Heart right ventricle (tissue), 16 donors: ENCODE measurements around the gene MTFMT. TPM values are rescaled to one million over a fixed set of nuclear protein-coding genes. Genes with fewer than 3 reads are reported as not detected.
A peak's percentile ranks its signal among the peaks of the same experiment; 100 is the strongest.

ENCODE experiments used
- ATAC-seq, 8 donors: fragments of 200-7000 bp; cut with Tn5 transposase; one replicate each; pipeline ENCODE4 v1.9.1; 2020; ENCODE audit warnings: mild to moderate bottlenecking in 8 of 8, moderate library complexity in 8 of 8, moderate number of reproducible peaks in 1 of 8
- DNase-seq, 2 donors: peaks; one replicate each; pipeline ENCODE4 v3.0.0-alpha.2; 2020
- H3K27ac ChIP-seq, 10 donors: fragments of 200-600 bp; sonication (generic) in 2 of 10; one replicate each; pipeline versions ENCODE4 v1.5.0 to v1.8.0; 2020 to 2022; ENCODE audit warnings: mild to moderate bottlenecking in 3 of 10
- H3K27me3 ChIP-seq, 7 donors: fragments of 200-600 bp; one replicate each; pipeline ENCODE4 v1.8.0; 2021 to 2022; ENCODE audit warnings: mild to moderate bottlenecking in 2 of 7
- H3K36me3 ChIP-seq, 9 donors: fragments of 200-600 bp; sonication (generic) in 1 of 9; one replicate each; pipeline versions ENCODE4 v1.5.0 to v1.8.0; 2020 to 2022; ENCODE audit warnings: mild to moderate bottlenecking in 2 of 9
- H3K4me1 ChIP-seq, 9 donors: fragments of 200-600 bp; sonication (generic) in 1 of 9; one replicate each; pipeline versions ENCODE4 v1.5.0 to v1.8.0; 2020 to 2022; ENCODE audit warnings: mild to moderate bottlenecking in 4 of 9
- H3K4me3 ChIP-seq, 10 donors: fragments of 200-600 bp; sonication (generic) in 2 of 10; one replicate each; pipeline versions ENCODE4 v1.5.0 to v1.8.0; 2020 to 2022; ENCODE audit warnings: mild to moderate bottlenecking in 7 of 10, moderate library complexity in 2 of 10
- H3K9me3 ChIP-seq, 11 donors: fragments of 200-600 bp in 10 of 11; sonication (generic) in 2 of 11; one replicate each; pipeline versions ENCODE4 v1.5.0 to v1.8.0; 2013 to 2022; ENCODE audit warnings: mild to moderate bottlenecking in 2 of 11, control low read depth in 1 of 11, moderate library complexity in 1 of 11
- WGBS, 2 donors: extraction: QIAGEN DNeasy Blood & Tissue Kit; methylation state at CpG; one replicate each; pipeline ENCODE4 v1.1.7; 2013; ENCODE audit warnings: inconsistent platforms in 1 of 2; 5-methylcytosine and 5-hydroxymethylcytosine counted together
- intact Hi-C, 10 donors: fragments of 100-400 bp; cut with DNase I; formaldehyde crosslinking; loops; one replicate each; pipeline versions ENCODE4 v1.11.1 to v1.14.2; 2022
- long read RNA-seq, 3 donors: library from polyadenylated mRNA; unstranded; transcript quantifications; one replicate each; pipeline ENCODE4 v2.0.0, GENCODE V29; 2020 to 2021
- polyA plus RNA-seq, 2 donors: library from polyadenylated mRNA; stranded (reverse); fragments of 200-250 nt; gene quantifications; one replicate each; pipeline ENCODE4 v1.2.3, GENCODE V29; 2013
- total RNA-seq, 10 donors: library from RNA; stranded (reverse); fragmentation: NEBNext Ultra II Directional in 3 of 10; extraction: Animal tissue kit (Norgen Biotek cat#: 25700) in 3 of 10; gene quantifications; one replicate each; pipeline versions ENCODE4 v1.2.1 to v1.2.4, GENCODE V29; 2021 to 2023
- TF ChIP-seq, protein P1 (sequence below), 9 donors: fragments of 200-600 bp; sonication (generic) in 2 of 9; IDR thresholded peaks; one replicate each; pipeline versions ENCODE4 v1.5.0 to v1.8.0; 2021 to 2022; ENCODE audit warnings: antibody characterized with exemption in 9 of 9, mild to moderate bottlenecking in 5 of 9, moderate library complexity in 1 of 9
- donor health status: Arrhythmogenic right ventricular cardiomyopathy.
- donor health status: ischemic (EF 13 %, LVEDD 7.1; RV severe dilation, severe dysfunction).
- donor health status: healthy with polysubstance abuse.
- donor health status: DM: no; HTN: yes; CAD: no.
- donor health status: DM: no; HTN: no; CAD: no.
- donor health status: ischemic (EF 25% LVEDD 6.9; RV normal size, moderate dysfunction).
- donor health status: ischemic (EF 25% LVEDD 5.7; RV mildly dilated, moderate dysfunction).
- donor health status: healthy.
- donor health status: DM: yes; HTN: yes; CAD: no.
- donor health status: Ischemic cardiomyopathy.
- donor health status: ischemic (EF 35%, LVEDD 5.7; RV mildly dilated, moderate dysfunction).
- donor health status: nonischemic (EF 11% LVEDD 7.7; RV severe dilation, severe dysfunction).
- donor health status: DM: yes; HTN: yes; CAD: no.
- donor health status: PGD.
- donor health status: ischemic (EF 29% LVEDD 5.4; RV normal size, mild dysfunction).
- donor health status: nonischemic (EF 23%, LVEDD 6.1; RV moderate dilation, normal function).

The MTFMT gene
- total RNA-seq, result 10 to 100 TPM; 13.5 to 21.9 (median 18.6) TPM
- 1 to 10 TPM; 5.5 to 8.0 TPM for polyA plus RNA-seq
- long read RNA-seq, donor 1, transcript MTFMT-201 (9 exons, 2,734 nt), result major isoform, 20 of 30 reads
- long read RNA-seq, donor 1, partial matches to known transcripts, result 0 of 30 reads
- long read RNA-seq, donor 1, other reads (novel, unspliced or antisense), result 8 of 30 reads
- long read RNA-seq, donor 2, transcript MTFMT-201 (9 exons, 2,734 nt), result major isoform, 24 of 34 reads
- long read RNA-seq, donor 2, partial matches to known transcripts, result 2 of 34 reads
- long read RNA-seq, donor 2, other reads (novel, unspliced or antisense), result 8 of 34 reads
- long read RNA-seq, donor 3, transcript MTFMT-201 (9 exons, 2,734 nt), result major isoform, 50 of 65 reads
- long read RNA-seq, donor 3, partial matches to known transcripts, result 0 of 65 reads
- long read RNA-seq, donor 3, other reads (novel, unspliced or antisense), result 14 of 65 reads

DNA sequence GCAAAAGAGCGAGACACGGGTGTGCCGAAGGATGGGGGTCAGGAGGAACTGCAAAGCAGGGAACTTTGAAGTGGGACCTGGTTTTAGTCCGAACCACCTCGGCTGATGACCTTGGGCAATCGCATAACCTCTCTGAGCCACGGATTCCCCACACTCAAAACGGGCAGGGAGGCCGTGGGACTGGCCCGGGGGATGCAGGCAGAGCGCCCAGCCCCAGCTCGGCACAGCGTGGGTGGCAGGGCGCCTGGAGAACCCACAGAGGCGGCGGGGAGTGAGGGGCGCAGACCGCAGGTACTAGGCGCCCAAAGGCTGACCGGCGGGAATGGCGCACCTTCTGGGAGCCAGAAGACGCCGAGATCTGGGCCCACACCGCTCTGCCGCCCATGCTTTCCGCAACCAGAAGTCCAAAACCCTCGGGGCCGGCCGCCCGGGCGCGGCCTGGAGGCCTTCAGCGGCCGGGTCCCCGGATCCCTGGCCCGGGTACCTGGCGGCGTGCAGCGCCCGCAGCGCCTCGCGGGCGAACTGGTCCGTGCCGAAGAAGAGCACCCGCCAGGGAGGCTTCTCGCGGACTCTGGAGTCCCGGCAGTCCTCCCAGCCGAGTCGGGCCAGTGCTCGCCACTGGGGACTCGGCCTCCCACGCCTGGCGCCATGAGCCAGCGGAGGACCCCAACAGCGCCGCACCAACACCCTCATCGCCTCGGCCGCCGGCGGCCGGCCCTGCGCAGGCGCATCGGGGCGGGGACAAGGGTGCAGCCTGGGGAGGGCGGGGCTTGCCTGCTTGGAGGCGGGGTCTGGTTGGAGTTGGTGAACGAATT lies at the start of gene MTFMT:
Gene MTFMT (minus strand): TSS at position 719 of the 815 bp plus-strand sequence. CDS start 26 bp downstream, at position 693.
- no peaks in the 10 kb centered on the region for H3K9me3 ChIP-seq
- WGBS, 2 donors, result 0 to 1% methylated on average over 66 to 73 of the region's 73 CpGs
- DNase-seq, result peak; percentile 93 to 95
- peak within 1 kb of the TSS; percentile 8 to 89 (median 84) for H3K27ac ChIP-seq
- H3K4me3 ChIP-seq, result peak within 1 kb of the TSS; percentile 45 to 99 (median 94)
- TF ChIP-seq, protein P1, sequence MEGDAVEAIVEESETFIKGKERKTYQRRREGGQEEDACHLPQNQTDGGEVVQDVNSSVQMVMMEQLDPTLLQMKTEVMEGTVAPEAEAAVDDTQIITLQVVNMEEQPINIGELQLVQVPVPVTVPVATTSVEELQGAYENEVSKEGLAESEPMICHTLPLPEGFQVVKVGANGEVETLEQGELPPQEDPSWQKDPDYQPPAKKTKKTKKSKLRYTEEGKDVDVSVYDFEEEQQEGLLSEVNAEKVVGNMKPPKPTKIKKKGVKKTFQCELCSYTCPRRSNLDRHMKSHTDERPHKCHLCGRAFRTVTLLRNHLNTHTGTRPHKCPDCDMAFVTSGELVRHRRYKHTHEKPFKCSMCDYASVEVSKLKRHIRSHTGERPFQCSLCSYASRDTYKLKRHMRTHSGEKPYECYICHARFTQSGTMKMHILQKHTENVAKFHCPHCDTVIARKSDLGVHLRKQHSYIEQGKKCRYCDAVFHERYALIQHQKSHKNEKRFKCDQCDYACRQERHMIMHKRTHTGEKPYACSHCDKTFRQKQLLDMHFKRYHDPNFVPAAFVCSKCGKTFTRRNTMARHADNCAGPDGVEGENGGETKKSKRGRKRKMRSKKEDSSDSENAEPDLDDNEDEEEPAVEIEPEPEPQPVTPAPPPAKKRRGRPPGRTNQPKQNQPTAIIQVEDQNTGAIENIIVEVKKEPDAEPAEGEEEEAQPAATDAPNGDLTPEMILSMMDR (IDR thresholded peaks at IDR 0.05), result peak in 1 of 9 donors; percentile 10
- H3K4me1 ChIP-seq, result peaks cover 2 to 34% (median 17%) of the 10 kb centered on the region in 9 donors
- intact Hi-C loops, result loop anchor here in 1 of 10 donors (5.0 kb wide), 1 partner anchor 42 kb away; the partner anchor contains the start of gene SPG21
- H3K27me3 ChIP-seq, result no peaks in the 10 kb centered on the region
- ATAC-seq, result peak; percentile 94 to 98 (median 97)
- H3K36me3 ChIP-seq, result peaks cover 0 to 29% (median 23%) of the 10 kb centered on the region in 9 donors

DNA sequence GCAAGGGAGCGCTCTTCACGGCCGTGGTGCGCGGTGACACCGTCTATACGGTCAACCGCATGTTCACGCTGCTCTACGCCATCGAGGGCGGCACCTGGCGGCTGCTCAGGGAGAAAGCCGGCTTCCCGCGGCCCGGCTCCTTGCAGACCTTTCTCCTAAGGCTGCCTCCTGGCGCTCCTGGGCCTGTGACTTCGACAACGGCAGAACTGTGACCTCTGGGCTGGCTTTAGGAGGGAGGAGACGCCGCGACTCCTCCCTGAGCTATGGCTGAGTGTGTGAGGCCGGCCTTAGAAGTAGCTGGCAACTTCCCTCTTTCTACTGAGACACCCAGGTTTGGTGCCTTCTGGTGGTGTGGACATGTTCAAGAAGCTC lies 48.5 kb upstream of the MTFMT start:
- H3K9me3 ChIP-seq, result no peaks in the 10 kb centered on the region
- peaks cover 4 to 67% (median 27%) of the 10 kb centered on the region in 9 donors for H3K4me1 ChIP-seq
- ATAC-seq, result peak; percentile 41 to 71 (median 58)
- no peaks in the 10 kb centered on the region for H3K36me3 ChIP-seq
- TF ChIP-seq, protein P1 (IDR thresholded peaks at IDR 0.05), result peak; percentile 29 to 75 (median 59)
- WGBS, 2 donors, result 21 to 42% methylated on average over 23 to 24 of the region's 24 CpGs
- intact Hi-C loops, result loop anchor here in 4 of 10 donors (1.0 to 2.0 kb wide), 2 partner anchors 23 to 24 kb away; no protein-coding TSS in a partner anchor
- H3K4me3 ChIP-seq, result peak overlapping the region in 4 of 10 donors; percentile 5 to 24 (median 18)
- H3K27me3 ChIP-seq, result peaks cover 0 to 34% (median 8%) of the 10 kb centered on the region in 7 donors
- H3K27ac ChIP-seq, result peak overlapping the region in 9 of 10 donors; percentile 8 to 87 (median 59)
- DNase-seq, result peak; percentile 58 to 79

GRCh38 chr15:65077291-65077980 lies 48.0 kb upstream of the MTFMT start:
- no peak for DNase-seq
- H3K36me3 ChIP-seq, result no peaks in the 10 kb centered on the region
- H3K27ac ChIP-seq, result peak overlapping the region; percentile 9 to 87 (median 80)
- peaks cover 5 to 67% (median 25%) of the 10 kb centered on the region in 9 donors for H3K4me1 ChIP-seq
- 62 to 64% methylated on average over 68 to 85 of the region's 85 CpGs for WGBS, 2 donors
- H3K27me3 ChIP-seq, result peaks cover 0 to 29% (median 8%) of the 10 kb centered on the region in 7 donors
- peak overlapping the region in 5 of 10 donors; percentile 5 to 24 (median 21) for H3K4me3 ChIP-seq
- peak in 3 of 8 donors; percentile 2 to 28 (median 3) for ATAC-seq
- H3K9me3 ChIP-seq, result no peaks in the 10 kb centered on the region
- TF ChIP-seq, protein P1 (IDR thresholded peaks at IDR 0.05), result no peak
- intact Hi-C loops, result loop anchor here in 1 of 10 donors (2.0 kb wide), 1 partner anchor 23 kb away; no protein-coding TSS in a partner anchor
